H9 (cell line): ENCODE data around the gene SMTN. TPM values are rescaled to one million over a fixed set of nuclear protein-coding genes. Genes with fewer than 3 reads are reported as not detected.
"Not testable (repeated sequence)": the region's sequence is repeated elsewhere in the genome, so short reads cannot be mapped to it uniquely, and the experiment has no call there.

ENCODE experiments used
- DNase-seq: peaks from one replicate; pipeline ENCODE4 v3.0.0-alpha.2; 2017
- H2AFZ ChIP-seq: one replicate; pipeline ENCODE4 v1.6.1; 2013; ENCODE audit warnings: mild to moderate bottlenecking, low read length, control low read depth, moderate library complexity
- H2AK5ac ChIP-seq: 2 replicates; pipeline ENCODE4 v1.6.1; 2013; ENCODE audit warnings: low read length, control low read depth, mixed read lengths; ENCODE audit not compliant: insufficient read length
- H2BK120ac ChIP-seq: one replicate; pipeline ENCODE4 v1.6.1; 2013; ENCODE audit warnings: low read depth, mild to moderate bottlenecking, low read length, control low read depth, inconsistent platforms; ENCODE audit not compliant: poor library complexity, severe bottlenecking
- H2BK12ac ChIP-seq: 2 replicates; pipeline ENCODE4 v1.6.1; 2013; ENCODE audit warnings: low read length, control low read depth, mixed read lengths, low read depth; ENCODE audit not compliant: insufficient read length
- H2BK15ac ChIP-seq: 2 replicates; pipeline ENCODE4 v1.6.1; 2013; ENCODE audit warnings: low read depth, low read length, control low read depth
- H2BK20ac ChIP-seq: one replicate; pipeline ENCODE4 v1.6.1; 2013; ENCODE audit warnings: low read depth, mild to moderate bottlenecking, low read length, control low read depth, inconsistent platforms; ENCODE audit not compliant: poor library complexity, severe bottlenecking
- H2BK5ac ChIP-seq: 2 replicates; pipeline ENCODE4 v1.6.1; 2013; ENCODE audit warnings: low read length, control low read depth, mixed read lengths; ENCODE audit not compliant: insufficient read length
- H3K14ac ChIP-seq: 2 replicates; pipeline ENCODE4 v1.6.1; 2013; ENCODE audit warnings: low read length, control low read depth; ENCODE audit not compliant: insufficient read depth
- H3K18ac ChIP-seq: 2 replicates; pipeline ENCODE4 v1.6.1; 2013; ENCODE audit warnings: low read depth, mild to moderate bottlenecking, mixed read lengths, low read length, control low read depth; ENCODE audit not compliant: insufficient read length
- H3K23ac ChIP-seq: 2 replicates; pipeline ENCODE4 v1.6.1; 2013; ENCODE audit warnings: low read length, control low read depth, mixed read lengths, low read depth; ENCODE audit not compliant: insufficient read length
- H3K23me2 ChIP-seq: 2 replicates; pipeline ENCODE4 v1.6.1; 2013; ENCODE audit warnings: low read depth, mild to moderate bottlenecking, mixed read lengths, low read length, control low read depth; ENCODE audit not compliant: insufficient read length, poor library complexity, severe bottlenecking
- H3K27ac ChIP-seq: 2 replicates; pipeline ENCODE4 v1.5.1; 2013; ENCODE audit warnings: low read length, control low read depth, mixed read lengths, low read depth; ENCODE audit not compliant: insufficient read length
- H3K27me3 ChIP-seq: 2 replicates; pipeline ENCODE4 v1.6.1; 2013; ENCODE audit warnings: low read length, control low read depth, inconsistent platforms; ENCODE audit not compliant: insufficient read depth
- H3K4ac ChIP-seq: 2 replicates; pipeline ENCODE4 v1.6.1; 2013; ENCODE audit warnings: low read depth, mild to moderate bottlenecking, control low read depth, inconsistent platforms, low read length, moderate library complexity
- H3K4me1 ChIP-seq: 2 replicates; pipeline ENCODE4 v1.6.1; 2013; ENCODE audit warnings: low read length, control low read depth, inconsistent platforms; ENCODE audit not compliant: insufficient read depth
- H3K4me2 ChIP-seq: 2 replicates; pipeline ENCODE4 v1.6.1; 2013; ENCODE audit warnings: low read length, control low read depth, mixed read lengths; ENCODE audit not compliant: insufficient read length, insufficient read depth
- H3K56ac ChIP-seq: 2 replicates; pipeline ENCODE4 v1.6.1; 2013; ENCODE audit warnings: low read depth, mild to moderate bottlenecking, mixed read lengths, low read length, control low read depth; ENCODE audit not compliant: insufficient read length
- H3K79me1 ChIP-seq: 2 replicates; pipeline ENCODE4 v1.6.1; 2013; ENCODE audit warnings: low read depth, mild to moderate bottlenecking, moderate library complexity, low read length, control low read depth, inconsistent platforms; ENCODE audit not compliant: insufficient read depth, poor library complexity, severe bottlenecking
- H3K79me2 ChIP-seq: 2 replicates; pipeline ENCODE4 v1.6.1; 2013; ENCODE audit warnings: low read length, control low read depth, inconsistent platforms; ENCODE audit not compliant: insufficient read depth
- H3K9ac ChIP-seq: 2 replicates; pipeline ENCODE4 v1.6.1; 2013; ENCODE audit warnings: low read length, control low read depth, mixed read lengths; ENCODE audit not compliant: insufficient read length; ENCODE audit errors: extremely low read depth
- H3K9me3 ChIP-seq: one replicate; pipeline ENCODE4 v1.6.1; 2013; ENCODE audit warnings: low read depth, low read length, inconsistent platforms; ENCODE audit not compliant: control insufficient read depth
- H3T11ph ChIP-seq: one replicate; pipeline ENCODE4 v1.6.1; 2013; ENCODE audit warnings: mild to moderate bottlenecking, low read length, control low read depth, inconsistent platforms
- H4K20me1 ChIP-seq: one replicate; pipeline ENCODE4 v1.6.1; 2013; ENCODE audit not compliant: control insufficient read depth, insufficient read length, insufficient read depth
- H4K5ac ChIP-seq: 2 replicates; pipeline ENCODE4 v1.6.1; 2013; ENCODE audit warnings: low read depth, mild to moderate bottlenecking, mixed read lengths, low read length, control low read depth; ENCODE audit not compliant: insufficient read length
- H4K8ac ChIP-seq: replicated peaks from 2 replicates; pipeline ENCODE4 v1.6.1; 2013; ENCODE audit warnings: low read length, control low read depth, mixed read lengths, low read depth; ENCODE audit not compliant: insufficient read length
- H4K91ac ChIP-seq: 2 replicates; pipeline ENCODE4 v1.6.1; 2013; ENCODE audit warnings: low read depth, mild to moderate bottlenecking, moderate library complexity, mixed read lengths, low read length, control low read depth; ENCODE audit not compliant: insufficient read length
- H3K27ac Mint-ChIP-seq, 3 experiments: 2 replicates in 2 of 3; 3 replicates in 1 of 3; pipeline ENCODE4 v1.8.0; 2020 to 2021; ENCODE audit warnings: mixed read lengths in 3 of 3, mild to moderate bottlenecking in 1 of 3, moderate library complexity in 1 of 3
- H3K27me3 Mint-ChIP-seq: 2 replicates; pipeline ENCODE4 v1.8.0; 2021; ENCODE audit warnings: low read depth, mild to moderate bottlenecking, moderate library complexity, mixed read lengths
- H3K36me3 Mint-ChIP-seq, 3 experiments: 2 replicates in 2 of 3; 3 replicates in 1 of 3; pipeline ENCODE4 v1.8.0; 2020 to 2021; ENCODE audit warnings: low read depth in 3 of 3, mixed read lengths in 3 of 3; ENCODE audit not compliant: insufficient read depth in 1 of 3
- H3K4me1 Mint-ChIP-seq, 2 experiments: 2 replicates each; pipeline ENCODE4 v1.8.0; 2020; ENCODE audit warnings: mixed read lengths in 2 of 2
- H3K4me3 Mint-ChIP-seq, 2 experiments: 2 replicates in 1 of 2; 3 replicates in 1 of 2; pipeline ENCODE4 v1.8.0; 2020 to 2021; ENCODE audit warnings: mild to moderate bottlenecking in 2 of 2, mixed read lengths in 2 of 2, moderate library complexity in 1 of 2
- H3K9me3 Mint-ChIP-seq, 2 experiments: 2 replicates in 1 of 2; 3 replicates in 1 of 2; pipeline ENCODE4 v1.8.0; 2020; ENCODE audit warnings: mild to moderate bottlenecking in 2 of 2, mixed read lengths in 2 of 2, moderate library complexity in 1 of 2
- WGBS: extraction: QIAGEN DNeasy Blood & Tissue Kit; methylation state at CpG from one replicate; pipeline ENCODE4 v1.1.7; 2013; ENCODE audit warnings: missing lambda C conversion rate, low lambda C conversion rate, mixed read lengths; ENCODE audit not compliant: insufficient read length; ENCODE audit errors: extremely low coverage; 5-methylcytosine and 5-hydroxymethylcytosine counted together
- total RNA-seq: library from RNA; stranded (reverse); gene quantifications from 2 replicates; pipeline ENCODE4 v1.2.1, GENCODE V29; 2021
- TF ChIP-seq, protein P1 (sequence below): fragments of 200-600 bp; sonication (generic); conservative IDR thresholded peaks from 3 replicates; pipeline ENCODE4 v1.8.0; 2021; ENCODE audit warnings: antibody characterized with exemption, mild to moderate bottlenecking

SMTN gene
- total RNA-seq, 1 experiment from 2014 or later = 23.4 TPM

DNA sequence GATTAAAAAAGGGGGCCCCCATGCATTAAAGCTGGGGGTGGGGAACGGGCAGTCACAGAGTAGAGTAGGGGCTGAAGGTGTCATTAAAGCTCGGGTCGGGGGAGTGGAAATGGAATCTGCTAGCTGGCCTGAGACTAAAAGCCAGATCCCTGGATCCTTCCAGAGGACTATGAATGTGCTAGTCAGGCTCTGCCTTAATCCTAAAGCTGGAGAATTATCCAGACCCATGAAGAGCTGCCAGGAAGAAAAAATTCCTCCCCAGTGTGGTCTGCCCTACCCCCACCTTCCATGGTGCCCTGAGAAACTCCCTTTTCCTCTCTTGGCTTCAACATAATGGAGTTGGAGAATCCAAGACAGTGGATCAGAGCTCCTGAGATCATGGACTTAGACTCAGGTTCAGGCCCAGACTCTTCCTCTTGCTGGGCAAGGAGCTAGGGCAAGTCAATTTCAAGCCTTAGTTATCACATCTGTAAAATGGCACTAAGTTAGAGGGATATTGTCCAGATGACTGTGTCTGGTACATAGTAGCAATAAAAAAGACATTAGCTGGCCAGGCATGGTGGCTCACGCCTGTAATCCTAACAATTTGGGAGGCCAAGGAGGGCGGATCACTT lies 24.0 kb upstream of the SMTN start:
- no peak overlapping the region for H2AFZ ChIP-seq
- H3K27ac ChIP-seq = no peak overlapping the region
- no peak overlapping the region for H3K14ac ChIP-seq
- no peak overlapping the region for H3K9ac ChIP-seq
- no peak overlapping the region for H4K8ac ChIP-seq
- no peaks in the 10 kb centered on the region for H3K79me1 ChIP-seq
- H3K23ac ChIP-seq = no peak overlapping the region
- H3K9me3 ChIP-seq = no peaks in the 10 kb centered on the region
- no CpG with 5 or more reads among the region's 5 CpGs for WGBS
- no peak for DNase-seq
- Mint-ChIP-seq H3K36me3 (no peaks in the 10 kb centered on the region), H3K27me3 (no peaks in the 10 kb centered on the region), H3K27ac (no peak overlapping the region), H3K4me3 (no peak overlapping the region), H3K4me1 (peaks cover 9 to 20% of the 10 kb centered on the region in 2 experiments), H3K9me3 (no peaks in the 10 kb centered on the region)
- H3K18ac ChIP-seq = no peak overlapping the region
- H2BK15ac ChIP-seq = no peak overlapping the region
- H3K23me2 ChIP-seq = no peaks in the 10 kb centered on the region
- H2BK120ac ChIP-seq = no peak overlapping the region
- H3T11ph ChIP-seq = no peak overlapping the region
- no peak overlapping the region for H2BK20ac ChIP-seq
- H3K27me3 ChIP-seq = no peaks in the 10 kb centered on the region
- no peak overlapping the region for H2BK12ac ChIP-seq
- TF ChIP-seq, protein P1, sequence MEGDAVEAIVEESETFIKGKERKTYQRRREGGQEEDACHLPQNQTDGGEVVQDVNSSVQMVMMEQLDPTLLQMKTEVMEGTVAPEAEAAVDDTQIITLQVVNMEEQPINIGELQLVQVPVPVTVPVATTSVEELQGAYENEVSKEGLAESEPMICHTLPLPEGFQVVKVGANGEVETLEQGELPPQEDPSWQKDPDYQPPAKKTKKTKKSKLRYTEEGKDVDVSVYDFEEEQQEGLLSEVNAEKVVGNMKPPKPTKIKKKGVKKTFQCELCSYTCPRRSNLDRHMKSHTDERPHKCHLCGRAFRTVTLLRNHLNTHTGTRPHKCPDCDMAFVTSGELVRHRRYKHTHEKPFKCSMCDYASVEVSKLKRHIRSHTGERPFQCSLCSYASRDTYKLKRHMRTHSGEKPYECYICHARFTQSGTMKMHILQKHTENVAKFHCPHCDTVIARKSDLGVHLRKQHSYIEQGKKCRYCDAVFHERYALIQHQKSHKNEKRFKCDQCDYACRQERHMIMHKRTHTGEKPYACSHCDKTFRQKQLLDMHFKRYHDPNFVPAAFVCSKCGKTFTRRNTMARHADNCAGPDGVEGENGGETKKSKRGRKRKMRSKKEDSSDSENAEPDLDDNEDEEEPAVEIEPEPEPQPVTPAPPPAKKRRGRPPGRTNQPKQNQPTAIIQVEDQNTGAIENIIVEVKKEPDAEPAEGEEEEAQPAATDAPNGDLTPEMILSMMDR = no peak
- no peak overlapping the region for H3K56ac ChIP-seq
- no peaks in the 10 kb centered on the region for H3K4me1 ChIP-seq
- H3K79me2 ChIP-seq = no peaks in the 10 kb centered on the region
- no peak overlapping the region for H3K4me2 ChIP-seq
- no peak overlapping the region for H4K5ac ChIP-seq
- no peak overlapping the region for H2AK5ac ChIP-seq
- no peak overlapping the region for H2BK5ac ChIP-seq
- no peak overlapping the region for H3K4ac ChIP-seq
- H4K20me1 ChIP-seq = no peaks in the 10 kb centered on the region
- no peak overlapping the region for H4K91ac ChIP-seq

DNA sequence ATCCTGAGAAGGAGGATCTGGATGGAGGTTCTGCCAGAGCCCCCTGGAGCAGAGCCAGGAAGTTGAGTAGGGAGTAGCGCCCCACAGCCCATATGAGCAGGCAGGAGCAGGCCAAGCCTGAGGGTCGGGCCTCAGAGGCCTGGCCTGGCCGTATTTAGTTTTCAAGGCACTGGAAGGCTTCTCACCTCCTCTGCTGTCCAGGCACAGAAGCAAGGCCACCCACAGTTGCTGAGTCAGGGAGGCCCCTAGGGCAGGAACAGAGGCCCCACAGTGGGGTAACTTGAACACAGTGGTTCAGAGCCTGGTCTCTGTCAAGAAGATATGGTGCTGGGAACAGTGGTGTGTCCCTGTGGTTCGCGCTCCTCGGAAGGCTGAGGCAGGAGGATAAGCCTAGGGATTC lies 21.5 kb upstream of the SMTN start:
- H3T11ph ChIP-seq, H3K56ac ChIP-seq, H3K23ac ChIP-seq, H3K4me2 ChIP-seq, H2AFZ ChIP-seq, H4K8ac ChIP-seq, H4K20me1 ChIP-seq, H3K36me3 Mint-ChIP-seq, H3K27me3 ChIP-seq, H3K23me2 ChIP-seq, H3K27ac ChIP-seq, H2BK5ac ChIP-seq, H3K9ac ChIP-seq, H4K5ac ChIP-seq, H3K27me3 Mint-ChIP-seq, H2BK15ac ChIP-seq, H2BK12ac ChIP-seq, H3K79me1 ChIP-seq, H3K9me3 Mint-ChIP-seq, H3K14ac ChIP-seq, H3K4ac ChIP-seq, H3K4me1 ChIP-seq, H3K9me3 ChIP-seq, DNase-seq, H2AK5ac ChIP-seq, H3K4me3 Mint-ChIP-seq, H2BK20ac ChIP-seq, H2BK120ac ChIP-seq, H4K91ac ChIP-seq, H3K18ac ChIP-seq, H3K79me2 ChIP-seq: not testable (repeated sequence)
- no CpG with 5 or more reads among the region's 6 CpGs for WGBS
- H3K4me1 Mint-ChIP-seq = peaks cover 4 to 22% of the 10 kb centered on the region in 2 experiments
- peak overlapping the region in 1 of 3 experiments; percentile 79; a peak in 2 of 7 replicates for H3K27ac Mint-ChIP-seq
